GM12873 (cell line): ENCODE results near the gene C1orf56.

Source experiments
- TF ChIP-seq, protein P1 (sequence below): IDR thresholded peaks from 2 replicates; pipeline ENCODE4 v1.5.1; 2012; ENCODE audit warnings: low read depth, mild to moderate bottlenecking, moderate library complexity, low read length, control low read depth; ENCODE audit not compliant: insufficient read depth; ENCODE audit errors: missing control alignments

Gene C1orf56, protein sequence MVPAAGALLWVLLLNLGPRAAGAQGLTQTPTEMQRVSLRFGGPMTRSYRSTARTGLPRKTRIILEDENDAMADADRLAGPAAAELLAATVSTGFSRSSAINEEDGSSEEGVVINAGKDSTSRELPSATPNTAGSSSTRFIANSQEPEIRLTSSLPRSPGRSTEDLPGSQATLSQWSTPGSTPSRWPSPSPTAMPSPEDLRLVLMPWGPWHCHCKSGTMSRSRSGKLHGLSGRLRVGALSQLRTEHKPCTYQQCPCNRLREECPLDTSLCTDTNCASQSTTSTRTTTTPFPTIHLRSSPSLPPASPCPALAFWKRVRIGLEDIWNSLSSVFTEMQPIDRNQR

DNA sequence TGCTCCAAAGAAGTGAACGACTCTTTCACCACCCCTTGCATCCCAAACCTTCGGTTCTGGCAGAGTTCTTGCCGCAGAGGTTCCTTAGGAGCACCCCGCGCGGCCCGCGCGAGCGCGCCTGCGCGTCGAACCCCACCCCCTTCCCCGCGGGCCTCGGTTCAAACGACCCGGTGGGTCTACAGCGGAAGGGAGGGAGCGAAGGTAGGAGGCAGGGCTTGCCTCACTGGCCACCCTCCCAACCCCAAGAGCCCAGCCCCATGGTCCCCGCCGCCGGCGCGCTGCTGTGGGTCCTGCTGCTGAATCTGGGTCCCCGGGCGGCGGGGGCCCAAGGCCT is at the start of gene C1orf56:
Gene C1orf56 (plus strand): TSS at position 161 of the 334 bp plus-strand sequence. CDS start 97 bp downstream, at position 258.
- TF ChIP-seq, protein P1, sequence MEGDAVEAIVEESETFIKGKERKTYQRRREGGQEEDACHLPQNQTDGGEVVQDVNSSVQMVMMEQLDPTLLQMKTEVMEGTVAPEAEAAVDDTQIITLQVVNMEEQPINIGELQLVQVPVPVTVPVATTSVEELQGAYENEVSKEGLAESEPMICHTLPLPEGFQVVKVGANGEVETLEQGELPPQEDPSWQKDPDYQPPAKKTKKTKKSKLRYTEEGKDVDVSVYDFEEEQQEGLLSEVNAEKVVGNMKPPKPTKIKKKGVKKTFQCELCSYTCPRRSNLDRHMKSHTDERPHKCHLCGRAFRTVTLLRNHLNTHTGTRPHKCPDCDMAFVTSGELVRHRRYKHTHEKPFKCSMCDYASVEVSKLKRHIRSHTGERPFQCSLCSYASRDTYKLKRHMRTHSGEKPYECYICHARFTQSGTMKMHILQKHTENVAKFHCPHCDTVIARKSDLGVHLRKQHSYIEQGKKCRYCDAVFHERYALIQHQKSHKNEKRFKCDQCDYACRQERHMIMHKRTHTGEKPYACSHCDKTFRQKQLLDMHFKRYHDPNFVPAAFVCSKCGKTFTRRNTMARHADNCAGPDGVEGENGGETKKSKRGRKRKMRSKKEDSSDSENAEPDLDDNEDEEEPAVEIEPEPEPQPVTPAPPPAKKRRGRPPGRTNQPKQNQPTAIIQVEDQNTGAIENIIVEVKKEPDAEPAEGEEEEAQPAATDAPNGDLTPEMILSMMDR = no peak

DNA sequence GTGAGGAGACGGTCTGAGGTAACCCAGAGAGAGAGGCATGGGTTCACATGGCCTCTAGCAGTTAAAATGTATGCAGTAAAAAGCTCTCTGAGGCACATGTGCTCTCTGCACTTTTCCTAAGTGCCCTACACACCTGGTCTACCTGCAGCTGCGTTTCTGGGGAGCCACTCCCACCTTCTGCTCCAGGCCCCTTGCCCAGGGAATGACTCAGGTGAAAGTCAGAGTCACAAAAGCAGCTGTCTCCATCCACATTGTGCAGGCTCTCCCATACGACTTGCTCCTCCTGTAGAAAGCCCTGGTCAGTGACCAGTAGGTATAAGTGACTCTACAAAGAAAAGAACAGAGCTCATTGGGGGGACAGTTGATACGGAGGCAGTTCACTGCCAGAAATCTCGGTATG is 49.6 kb upstream of the C1orf56 start:
- TF ChIP-seq, protein P1 = no peak

DNA sequence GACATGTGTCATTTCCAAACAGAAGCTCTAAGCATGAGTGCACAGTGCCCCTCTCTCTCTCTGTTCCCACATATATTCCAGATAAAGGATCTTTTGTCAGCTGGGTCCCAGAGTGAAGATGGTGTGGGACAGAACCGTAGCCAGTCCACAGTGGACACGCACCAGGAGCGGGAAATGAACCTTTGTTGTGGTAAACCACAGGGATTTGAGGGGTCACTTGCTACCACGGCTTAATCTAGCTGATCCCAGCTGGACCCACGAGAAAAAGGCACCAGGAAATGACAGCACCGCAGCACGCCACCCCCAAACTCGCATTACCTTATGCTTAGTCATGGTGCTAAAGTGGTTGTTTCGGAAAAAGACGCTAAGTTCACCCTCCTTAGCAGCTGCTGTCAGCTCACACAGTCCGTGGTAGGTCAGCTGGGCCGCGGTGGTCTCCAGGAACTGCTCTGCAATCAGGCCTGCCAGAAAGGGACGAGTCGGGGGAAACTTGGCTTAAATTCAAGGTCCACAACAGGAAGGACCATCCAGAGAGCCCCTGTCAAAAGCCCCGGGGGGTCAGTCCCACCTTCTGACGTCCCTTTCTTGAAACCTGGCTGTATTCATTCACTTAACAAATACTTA is 48.4 kb upstream of the C1orf56 start:
- TF ChIP-seq, protein P1 = no peak

DNA sequence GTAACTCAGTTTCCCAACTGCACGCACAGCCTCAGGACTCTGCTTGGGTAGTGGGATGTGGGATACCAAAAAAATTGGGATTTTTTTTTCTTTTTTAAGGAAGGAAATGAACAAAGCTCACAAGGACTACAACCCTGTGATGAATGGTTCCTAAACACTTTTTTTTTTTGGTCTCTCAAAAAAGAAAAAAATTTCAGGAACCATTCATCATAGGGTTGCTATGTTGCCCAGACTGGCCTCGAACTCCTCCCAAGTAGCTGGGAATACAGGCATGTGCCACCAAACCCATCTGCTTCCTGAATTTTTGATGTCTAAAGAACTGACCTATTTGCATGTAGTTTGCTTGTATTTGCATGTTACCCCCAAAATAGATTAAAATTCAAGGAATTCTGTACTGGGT is 47.6 kb upstream of the C1orf56 start:
- TF ChIP-seq, protein P1 = no peak

DNA sequence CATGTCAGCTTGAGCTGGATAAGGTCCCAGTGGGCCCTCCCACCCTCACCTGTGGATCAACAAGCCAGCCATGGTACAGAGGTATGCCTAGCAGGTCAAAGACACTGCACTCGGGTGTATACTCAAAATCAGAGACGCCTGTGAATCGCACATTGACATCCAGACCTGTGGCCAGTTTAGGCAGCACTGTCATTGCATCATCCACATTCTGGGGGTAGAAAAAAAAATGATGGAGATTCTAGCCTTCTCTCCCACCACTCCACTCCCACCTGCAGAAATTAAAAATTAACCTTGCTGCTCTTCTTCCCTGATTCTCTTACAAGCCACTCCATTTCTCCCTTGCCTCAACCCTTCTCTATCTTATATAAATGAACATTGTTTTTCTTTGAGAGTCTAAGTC is 47.1 kb upstream of the C1orf56 start:
- TF ChIP-seq, protein P1 = no peak

DNA sequence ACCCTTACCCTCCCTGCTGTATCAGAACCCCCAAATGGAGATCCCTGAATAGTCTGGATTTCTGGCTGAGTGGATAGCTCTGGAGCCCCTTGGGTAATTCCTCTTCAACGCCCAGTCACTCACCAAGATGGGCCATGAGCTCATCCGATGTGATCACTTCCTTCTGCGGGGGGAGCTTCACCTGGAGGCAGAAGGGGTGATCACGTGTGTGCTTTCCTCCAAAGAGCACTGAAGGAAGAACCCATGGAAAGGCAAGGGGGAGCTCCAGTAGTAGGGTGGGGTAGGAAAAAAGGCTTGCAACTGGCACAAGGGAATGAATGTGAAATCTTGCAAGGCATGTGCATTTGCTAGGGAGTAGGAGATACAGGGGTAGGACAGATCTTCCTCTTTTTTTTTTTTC is 45.9 kb upstream of the C1orf56 start:
- TF ChIP-seq, protein P1 = no peak

DNA sequence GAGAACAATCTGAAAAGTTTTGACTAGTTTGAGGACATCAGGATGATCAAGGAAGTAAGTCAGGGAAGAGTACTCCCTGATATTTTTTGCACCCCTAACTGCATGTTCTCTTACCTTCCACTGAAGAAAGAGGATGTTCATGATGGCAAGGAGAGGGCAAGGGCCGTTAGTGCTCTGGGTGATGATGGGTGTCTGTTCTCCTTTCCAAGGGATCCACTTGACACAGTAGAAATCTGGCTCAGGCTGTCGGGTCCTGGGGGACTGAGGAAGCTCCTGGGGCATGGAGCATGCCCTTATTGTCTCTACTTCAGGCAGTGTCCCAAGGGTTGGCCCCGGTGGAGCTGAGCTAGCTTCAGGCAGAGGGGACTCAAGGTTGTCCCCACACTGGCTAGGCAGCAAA is 45.5 kb upstream of the C1orf56 start:
- TF ChIP-seq, protein P1 = no peak
